MCF 10A (cell line): ENCODE data around the gene FLYWCH1. TPM values are rescaled to one million over a fixed set of nuclear protein-coding genes. Genes with fewer than 3 reads are reported as not detected.
A peak's percentile ranks its signal among the peaks of the same experiment; 100 is the strongest.

Experiments
- BruUV-seq: library from RNA; stranded (reverse); fragments of 400-500 nt; replicated peaks from 2 replicates; lab custom pipeline; 2021; lab: Mats Ljungman, UMichigan
- CTCF ChIA-PET: fragments of 300-600 bp; sonication (Branson Sonifier 250); formaldehyde crosslinking; extraction: SDS; loops from one replicate; lab custom pipeline; 2021; ENCODE audit warnings: antibody characterized with exemption, inconsistent platforms; lab: Yijun Ruan, JAX
- POLR2A ChIA-PET: fragments of 300-600, 350-650 bp; sonication (Branson Sonifier 250); formaldehyde crosslinking; extraction: SDS; loops from one replicate; lab custom pipeline; 2020; ENCODE audit warnings: antibody characterized with exemption, inconsistent platforms; lab: Yijun Ruan, JAX
- DNase-seq: peaks from one replicate; pipeline ENCODE4 v3.0.0-alpha.2; 2018; ENCODE audit not compliant: unreplicated experiment
- H3K27ac Mint-ChIP-seq: one replicate; pipeline ENCODE4 v1.8.0; 2022; ENCODE audit warnings: mild to moderate bottlenecking, low read depth, mixed read lengths; ENCODE audit not compliant: unreplicated experiment
- H3K27me3 Mint-ChIP-seq: one replicate; pipeline ENCODE4 v1.8.0; 2022; ENCODE audit warnings: mixed read lengths; ENCODE audit not compliant: insufficient read depth, unreplicated experiment
- H3K36me3 Mint-ChIP-seq: one replicate; pipeline ENCODE4 v1.8.0; 2022; ENCODE audit warnings: mild to moderate bottlenecking, moderate library complexity, mixed read lengths; ENCODE audit not compliant: insufficient read depth, unreplicated experiment
- H3K4me1 Mint-ChIP-seq: one replicate; pipeline ENCODE4 v1.8.0; 2022; ENCODE audit warnings: mixed read lengths; ENCODE audit not compliant: insufficient read depth, unreplicated experiment
- H3K4me3 Mint-ChIP-seq: one replicate; pipeline ENCODE4 v1.8.0; 2022; ENCODE audit warnings: mild to moderate bottlenecking, moderate library complexity, mixed read lengths; ENCODE audit not compliant: unreplicated experiment
- H3K9me3 Mint-ChIP-seq: one replicate; pipeline ENCODE4 v1.8.0; 2022; ENCODE audit warnings: mixed read lengths; ENCODE audit not compliant: unreplicated experiment
- intact Hi-C: fragments of 100-400 bp; cut with micrococcal nuclease; formaldehyde crosslinking; loops from 2 replicates; pipeline ENCODE4 v1.14.1; 2022
- total RNA-seq: library from RNA; stranded (reverse); gene quantifications from 2 replicates; pipeline ENCODE4 v1.2.3, GENCODE V29; 2022
- TF ChIP-seq, protein P1 (sequence below): fragments of 200-600 bp; IDR thresholded peaks from one replicate; pipeline ENCODE4 v1.8.0; 2022; ENCODE audit warnings: antibody characterized with exemption, mild to moderate bottlenecking; ENCODE audit not compliant: unreplicated experiment

FLYWCH1 gene
- total RNA-seq, 1 experiment from 2014 or later: 76.3 TPM

DNA sequence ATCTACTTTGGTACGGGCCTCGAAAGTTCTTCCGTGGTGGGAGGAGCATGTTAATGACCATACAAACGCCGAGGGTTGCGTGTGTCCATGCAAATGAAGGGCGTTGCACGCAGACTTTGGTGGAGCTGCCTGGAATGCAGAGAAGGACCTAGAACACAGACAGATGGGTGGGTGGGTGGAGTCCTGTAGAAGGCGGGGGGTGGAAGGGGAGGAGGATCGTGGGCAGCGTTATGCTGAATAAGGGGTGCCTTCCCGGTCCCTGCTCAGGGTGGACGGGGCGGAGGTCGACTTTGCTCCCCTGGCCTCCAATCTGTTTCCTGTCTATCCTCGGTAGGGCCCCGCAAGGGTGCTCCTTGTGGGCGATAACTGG is 56.6 kb downstream of the FLYWCH1 start:
- Mint-ChIP-seq H3K9me3 (no peaks in the 10 kb centered on the region), H3K4me1 (peaks cover 5% of the 10 kb centered on the region), H3K4me3 (peak overlapping the region; percentile 68), H3K27me3 (no peaks in the 10 kb centered on the region), H3K36me3 (no peaks in the 10 kb centered on the region), H3K27ac (no peak overlapping the region)
- BruUV-seq: no TSS peak
- ChIA-PET POLR2A (interaction anchor here (0.7 to 2.8 kb wide), 2 partner anchors 12 to 67 kb away, joined by 4 to 19 read pairs; partner anchors contain the start of gene PKMYT1), CTCF (no interaction called here)
- intact Hi-C loops: no loop called here
- TF ChIP-seq, protein P1, sequence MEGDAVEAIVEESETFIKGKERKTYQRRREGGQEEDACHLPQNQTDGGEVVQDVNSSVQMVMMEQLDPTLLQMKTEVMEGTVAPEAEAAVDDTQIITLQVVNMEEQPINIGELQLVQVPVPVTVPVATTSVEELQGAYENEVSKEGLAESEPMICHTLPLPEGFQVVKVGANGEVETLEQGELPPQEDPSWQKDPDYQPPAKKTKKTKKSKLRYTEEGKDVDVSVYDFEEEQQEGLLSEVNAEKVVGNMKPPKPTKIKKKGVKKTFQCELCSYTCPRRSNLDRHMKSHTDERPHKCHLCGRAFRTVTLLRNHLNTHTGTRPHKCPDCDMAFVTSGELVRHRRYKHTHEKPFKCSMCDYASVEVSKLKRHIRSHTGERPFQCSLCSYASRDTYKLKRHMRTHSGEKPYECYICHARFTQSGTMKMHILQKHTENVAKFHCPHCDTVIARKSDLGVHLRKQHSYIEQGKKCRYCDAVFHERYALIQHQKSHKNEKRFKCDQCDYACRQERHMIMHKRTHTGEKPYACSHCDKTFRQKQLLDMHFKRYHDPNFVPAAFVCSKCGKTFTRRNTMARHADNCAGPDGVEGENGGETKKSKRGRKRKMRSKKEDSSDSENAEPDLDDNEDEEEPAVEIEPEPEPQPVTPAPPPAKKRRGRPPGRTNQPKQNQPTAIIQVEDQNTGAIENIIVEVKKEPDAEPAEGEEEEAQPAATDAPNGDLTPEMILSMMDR: no peak
- peak; percentile 43 for DNase-seq

DNA sequence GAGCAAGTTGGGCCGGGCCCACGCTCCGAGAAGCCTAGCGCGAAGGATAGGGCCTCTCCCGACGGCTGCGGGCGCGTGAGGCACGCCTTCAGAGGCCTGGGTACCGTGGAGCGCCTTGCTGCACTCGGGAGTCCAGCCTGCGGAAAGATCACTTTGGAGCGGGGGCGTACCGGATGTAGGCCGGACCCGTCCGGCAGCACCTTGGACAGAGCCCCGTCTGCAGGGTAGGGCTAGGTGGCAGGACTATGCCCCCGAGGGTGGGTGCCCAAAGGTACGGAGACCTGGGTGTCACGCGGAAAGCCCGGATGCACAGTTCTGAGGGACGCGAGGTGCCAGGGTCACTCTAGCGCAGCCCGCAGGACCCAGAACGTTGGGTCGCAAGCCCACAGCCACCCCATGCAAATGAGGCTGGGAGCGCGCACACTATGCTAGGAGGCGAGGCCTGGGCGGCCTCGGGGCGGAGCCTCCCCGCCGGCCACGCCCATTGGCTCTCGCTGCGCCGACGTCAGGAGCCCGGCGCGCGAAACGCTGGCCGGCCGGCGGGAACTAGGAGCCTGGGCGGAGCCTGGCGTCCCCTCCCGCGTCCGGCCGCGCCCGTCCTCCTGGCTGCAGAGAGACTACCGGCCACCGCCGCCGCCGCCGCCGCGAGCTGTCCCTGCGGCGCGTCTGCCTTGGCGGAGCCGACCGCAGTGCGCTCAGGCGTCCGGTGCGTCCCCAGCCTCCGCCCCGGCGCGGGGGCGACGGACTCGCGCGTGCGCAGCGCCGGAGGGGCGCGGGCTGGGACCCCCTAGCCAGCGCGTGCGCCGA is 57.2 kb downstream of the FLYWCH1 start, which contains the start of gene PAQR4:
Gene PAQR4, plus strand, starts transcription at position 611 of the 807 bp plus-strand sequence. CDS start 327 bp downstream, outside the sequence.
- Mint-ChIP-seq H3K27me3 (no peaks in the 10 kb centered on the region), H3K36me3 (no peaks in the 10 kb centered on the region), H3K4me1 (peaks cover 5% of the 10 kb centered on the region), H3K9me3 (no peaks in the 10 kb centered on the region), H3K4me3 (peak within 1 kb of the TSS; percentile 68), H3K27ac (no peak within 1 kb of the TSS)
- intact Hi-C loops: loop anchor here (1.0 kb wide), 1 partner anchor 11 kb away; the partner anchor contains the start of gene PKMYT1
- ChIA-PET CTCF (interaction anchor here (0.6 to 0.9 kb wide), 3 partner anchors 14 to 313 kb away, joined by 3 to 5 read pairs (median 3); no protein-coding TSS in a partner anchor), POLR2A (interaction anchor here (0.6 to 2.8 kb wide), 7 partner anchors 12 to 69 kb away, joined by 3 to 19 read pairs (median 4); partner anchors contain the start of genes FLYWCH1, PKMYT1 and TNFRSF12A)
- TF ChIP-seq, protein P1: no peak
- BruUV-seq: no TSS peak
- DNase-seq: peak; percentile 93

DNA sequence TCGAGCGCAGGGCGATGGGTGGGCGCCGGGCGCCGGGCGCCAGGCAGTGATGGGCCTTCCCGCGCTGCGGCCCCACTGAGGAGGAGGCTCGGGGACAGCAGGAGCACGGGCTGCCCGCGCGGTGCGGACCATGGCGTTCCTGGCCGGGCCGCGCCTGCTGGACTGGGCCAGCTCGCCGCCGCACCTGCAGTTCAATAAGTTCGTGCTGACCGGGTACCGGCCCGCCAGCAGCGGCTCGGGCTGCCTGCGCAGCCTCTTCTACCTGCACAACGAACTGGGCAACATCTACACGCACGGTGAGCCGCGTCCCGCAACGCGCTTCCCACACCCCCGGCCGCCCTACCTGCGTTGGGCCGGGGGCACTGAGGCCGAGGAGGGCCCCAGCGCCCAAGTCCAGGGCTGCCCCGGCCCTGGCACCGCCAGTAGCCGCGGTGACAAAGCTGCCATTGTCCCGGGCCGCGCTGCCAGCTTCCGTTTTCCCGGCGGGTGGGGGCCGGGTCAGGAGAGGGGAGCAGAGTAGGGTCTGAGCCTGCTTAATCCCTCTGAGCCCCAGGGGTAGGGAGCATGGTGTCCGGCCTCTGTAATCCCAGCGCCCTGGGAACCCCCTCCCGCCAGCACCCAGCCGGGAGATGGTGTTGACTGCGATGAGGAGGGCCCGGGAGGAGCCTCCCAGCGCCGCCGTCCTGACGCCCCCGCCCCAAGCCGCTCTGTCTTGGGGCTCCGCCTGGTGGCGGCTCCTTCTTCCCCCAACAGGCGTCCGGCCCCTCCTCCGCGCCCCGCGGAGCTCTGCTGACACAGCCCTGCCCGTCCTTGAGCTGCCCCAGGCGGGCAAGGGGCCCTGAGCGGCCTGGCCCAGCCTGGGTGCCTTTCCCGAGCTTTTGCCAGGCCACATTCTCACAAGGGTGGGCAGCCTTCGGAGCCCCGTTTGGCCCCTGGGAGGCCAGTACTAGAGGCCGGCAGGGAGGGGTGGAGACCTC is 58.1 kb downstream of the FLYWCH1 start:
- DNase-seq: peak; percentile 73
- peaks cover 5% of the 10 kb centered on the region for H3K4me1 Mint-ChIP-seq
- POLR2A ChIA-PET: interaction anchor here (0.6 to 2.8 kb wide), 11 partner anchors 11 to 1290 kb away, joined by 3 to 19 read pairs (median 3); partner anchors contain the start of genes FLYWCH1, PKMYT1 and TNFRSF12A
- no peak overlapping the region for H3K27ac Mint-ChIP-seq
- peak overlapping the region; percentile 68 for H3K4me3 Mint-ChIP-seq
- intact Hi-C loops: loop anchor here (1.0 kb wide), 1 partner anchor 10 kb away; the partner anchor contains the start of gene PKMYT1
- no peaks in the 10 kb centered on the region for H3K27me3 Mint-ChIP-seq
- no peaks in the 10 kb centered on the region for H3K9me3 Mint-ChIP-seq
- BruUV-seq: no TSS peak
- TF ChIP-seq, protein P1: peak; percentile 54
- CTCF ChIA-PET: interaction anchor here (0.6 to 0.9 kb wide), 7 partner anchors 13 to 1987 kb away, joined by 3 to 5 read pairs (median 3); no protein-coding TSS in a partner anchor
- no peaks in the 10 kb centered on the region for H3K36me3 Mint-ChIP-seq
